ENCODE results near the gene SPRY1.

- TF ChIP-seq EZH2phosphoT487 (IDR thresholded peaks at IDR 0.05; ENCODE audit: low read length), result no peak
- no peak for TF ChIP-seq CTCF (IDR thresholded peaks at IDR 0.05; ENCODE audit: low read length)
- TF ChIP-seq EZH2 (optimal IDR thresholded peaks at IDR 0.05; ENCODE audit: low read depth, low read length), result no peak
These were observed 47.0 kb downstream of the SPRY1 start for GRCh38 chr4:123443401-123444289.

Measured in MM.1S (cell line).